Measurements from ENCODE around the gene KCNK16.

Gene KCNK16

DNA sequence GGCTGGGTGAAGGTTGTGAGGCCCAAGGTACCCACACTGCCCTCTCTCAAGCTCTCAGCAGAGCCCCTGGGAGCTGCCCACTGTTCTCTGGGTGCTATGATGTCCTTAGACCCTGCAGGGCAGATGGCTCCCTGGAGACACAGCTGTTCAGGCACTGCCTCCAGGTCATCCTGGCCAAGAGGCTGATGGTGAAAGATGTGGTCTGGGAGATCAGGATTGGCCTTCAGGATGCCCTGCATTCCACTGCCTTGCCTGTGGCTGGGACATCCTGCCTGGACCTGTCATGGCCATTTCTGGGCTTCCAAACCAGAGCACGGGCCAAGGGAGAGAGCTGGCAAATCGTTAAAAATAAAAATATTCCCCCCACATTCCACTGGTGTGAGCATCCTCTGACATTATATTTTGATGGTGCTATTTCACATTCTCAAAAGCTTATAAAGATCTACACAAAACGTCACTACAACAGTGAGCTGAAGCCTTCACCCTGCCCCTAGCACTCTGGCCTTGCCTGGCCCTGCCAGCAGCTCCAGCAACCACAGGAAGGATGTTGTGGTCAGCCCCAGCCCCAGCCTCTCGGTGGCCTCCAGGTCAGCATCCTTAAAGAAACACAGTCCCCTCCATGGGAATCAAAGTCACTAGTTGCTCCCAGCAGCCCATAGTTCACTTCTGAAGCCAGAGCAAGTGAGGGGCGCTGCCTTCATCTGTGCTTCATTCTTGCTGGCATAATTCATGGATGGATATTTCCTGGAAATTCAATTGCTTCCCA, 13.5 kb upstream of the KCNK16 start:
- no peak for DNase-seq (ENCODE audit: low read depth)
- H3K4me3 ChIP-seq (ENCODE audit: control insufficient read depth, low read depth, low read length), result no peak overlapping the region
- TF ChIP-seq, protein P1, sequence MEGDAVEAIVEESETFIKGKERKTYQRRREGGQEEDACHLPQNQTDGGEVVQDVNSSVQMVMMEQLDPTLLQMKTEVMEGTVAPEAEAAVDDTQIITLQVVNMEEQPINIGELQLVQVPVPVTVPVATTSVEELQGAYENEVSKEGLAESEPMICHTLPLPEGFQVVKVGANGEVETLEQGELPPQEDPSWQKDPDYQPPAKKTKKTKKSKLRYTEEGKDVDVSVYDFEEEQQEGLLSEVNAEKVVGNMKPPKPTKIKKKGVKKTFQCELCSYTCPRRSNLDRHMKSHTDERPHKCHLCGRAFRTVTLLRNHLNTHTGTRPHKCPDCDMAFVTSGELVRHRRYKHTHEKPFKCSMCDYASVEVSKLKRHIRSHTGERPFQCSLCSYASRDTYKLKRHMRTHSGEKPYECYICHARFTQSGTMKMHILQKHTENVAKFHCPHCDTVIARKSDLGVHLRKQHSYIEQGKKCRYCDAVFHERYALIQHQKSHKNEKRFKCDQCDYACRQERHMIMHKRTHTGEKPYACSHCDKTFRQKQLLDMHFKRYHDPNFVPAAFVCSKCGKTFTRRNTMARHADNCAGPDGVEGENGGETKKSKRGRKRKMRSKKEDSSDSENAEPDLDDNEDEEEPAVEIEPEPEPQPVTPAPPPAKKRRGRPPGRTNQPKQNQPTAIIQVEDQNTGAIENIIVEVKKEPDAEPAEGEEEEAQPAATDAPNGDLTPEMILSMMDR (IDR thresholded peaks at IDR 0.05; ENCODE audit: control insufficient read depth, insufficient read depth, low read depth, low read length, missing control alignments), result no peak

DNA sequence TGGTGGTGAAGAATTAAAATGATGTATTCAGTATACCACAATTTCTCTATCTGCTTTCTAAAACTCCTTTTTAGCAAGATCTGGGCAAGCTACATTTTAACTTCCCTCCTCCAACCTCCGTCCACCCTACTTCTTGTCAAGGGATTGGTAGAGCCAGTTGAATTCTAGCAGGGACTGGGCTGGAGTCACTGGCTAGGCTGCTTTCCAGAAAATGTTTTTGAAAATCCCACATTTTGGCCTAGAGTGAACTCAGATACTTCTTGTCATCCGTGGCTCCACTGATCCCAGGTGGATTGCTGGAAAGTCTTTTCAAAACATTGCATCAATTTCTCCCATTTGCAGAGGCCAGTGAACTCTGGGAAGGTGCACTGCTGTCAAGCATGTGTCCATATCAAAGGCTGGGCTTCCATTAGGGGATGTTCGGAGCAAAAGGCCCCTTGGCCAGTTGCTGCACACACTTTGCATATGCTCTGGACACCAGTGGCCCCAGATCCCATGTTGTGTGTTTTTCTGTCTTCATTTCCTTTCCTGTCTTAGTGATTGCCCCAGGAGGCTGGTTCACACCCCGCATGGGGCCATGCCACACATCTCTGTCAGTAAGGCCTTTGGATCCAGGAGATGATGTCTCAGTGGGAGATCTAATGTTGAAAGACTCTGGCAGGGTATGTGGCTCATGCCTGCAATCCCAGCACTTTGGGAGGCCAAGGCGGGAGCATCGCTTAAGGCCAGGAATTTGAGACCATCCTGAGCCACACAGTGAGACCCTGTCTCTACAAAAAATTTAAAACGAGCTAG, 11.3 kb upstream of the KCNK16 start:
- no peak for DNase-seq (ENCODE audit: low read depth)
- no peak overlapping the region for H3K4me3 ChIP-seq (ENCODE audit: control insufficient read depth, low read depth, low read length)

DNA sequence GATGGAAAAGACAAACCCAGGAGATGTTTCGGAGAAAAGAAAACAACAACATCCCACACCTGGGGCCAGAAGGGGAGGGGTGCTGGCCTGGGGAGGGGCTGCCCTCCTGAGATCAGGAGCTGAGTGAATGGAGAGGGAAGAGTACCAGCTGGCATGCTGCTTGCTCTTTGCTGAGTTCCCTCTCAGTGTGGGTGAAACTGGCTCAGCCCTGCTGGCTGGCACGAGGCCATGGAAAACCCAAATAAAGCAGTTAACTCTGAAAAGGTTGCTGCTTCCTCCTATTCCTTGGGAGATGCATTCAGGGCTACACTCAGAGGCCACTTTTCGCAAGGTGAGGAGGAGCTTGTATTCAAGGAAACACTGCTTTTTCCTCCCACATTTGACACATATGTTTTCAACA, 8.0 kb upstream of the KCNK16 start:
- TF ChIP-seq, protein P1 (IDR thresholded peaks at IDR 0.05; ENCODE audit: control insufficient read depth, insufficient read depth, low read depth, low read length, missing control alignments), result no peak
- DNase-seq (ENCODE audit: low read depth), result no peak
- no peak overlapping the region for H3K4me3 ChIP-seq (ENCODE audit: control insufficient read depth, low read depth, low read length)

More for the DNA sequence above, 11.3 kb upstream of the KCNK16 start:
- TF ChIP-seq, protein P1 (IDR thresholded peaks at IDR 0.05; ENCODE audit: control insufficient read depth, insufficient read depth, low read depth, low read length, missing control alignments), result no peak

DNA sequence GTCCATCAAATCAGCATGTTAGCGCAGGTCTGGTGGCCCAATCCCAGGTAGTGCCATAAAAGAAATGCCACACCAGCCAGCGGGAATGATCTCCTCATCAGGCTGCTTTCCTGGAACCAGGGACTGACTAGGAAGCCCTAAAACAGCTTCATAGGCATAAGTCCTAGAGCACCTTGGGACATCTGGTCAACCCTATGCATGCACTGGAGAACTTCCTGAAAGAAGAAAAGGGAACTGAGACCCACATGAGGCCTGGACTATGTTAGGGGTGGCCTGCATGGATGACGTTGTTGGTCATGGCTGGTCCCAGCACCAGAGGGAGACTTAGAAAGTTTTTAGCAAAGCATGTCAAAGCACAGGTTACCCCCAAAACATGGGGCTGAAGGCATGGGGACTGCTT, 7.6 kb upstream of the KCNK16 start:
- no peak overlapping the region for H3K4me3 ChIP-seq (ENCODE audit: control insufficient read depth, low read depth, low read length)
- TF ChIP-seq, protein P1 (IDR thresholded peaks at IDR 0.05; ENCODE audit: control insufficient read depth, insufficient read depth, low read depth, low read length, missing control alignments), result no peak
- DNase-seq (ENCODE audit: low read depth), result no peak

DNA sequence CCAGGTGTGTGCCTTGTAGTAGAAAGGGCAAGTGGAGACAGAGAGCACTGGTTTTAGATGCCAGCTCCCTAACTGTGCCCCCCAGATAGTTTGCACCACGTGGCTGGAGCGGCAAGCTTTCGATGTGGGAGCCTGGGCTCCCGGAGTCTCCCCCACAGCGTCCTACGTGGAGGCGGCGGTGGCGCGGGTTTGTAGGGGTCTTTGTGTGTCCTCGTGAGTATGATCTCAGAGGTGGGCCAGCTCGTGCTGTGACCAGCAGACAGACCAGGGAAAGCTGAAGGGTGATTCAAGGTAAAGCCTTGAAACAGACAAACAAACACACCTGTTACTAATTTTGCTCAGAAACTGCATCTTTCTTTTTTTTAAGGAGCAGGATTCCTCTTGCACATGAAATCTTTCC, 5.6 kb upstream of the KCNK16 start:
- no peak for DNase-seq (ENCODE audit: low read depth)
- no peak overlapping the region for H3K4me3 ChIP-seq (ENCODE audit: control insufficient read depth, low read depth, low read length)
- TF ChIP-seq, protein P1 (IDR thresholded peaks at IDR 0.05; ENCODE audit: control insufficient read depth, insufficient read depth, low read depth, low read length, missing control alignments), result no peak

DNA sequence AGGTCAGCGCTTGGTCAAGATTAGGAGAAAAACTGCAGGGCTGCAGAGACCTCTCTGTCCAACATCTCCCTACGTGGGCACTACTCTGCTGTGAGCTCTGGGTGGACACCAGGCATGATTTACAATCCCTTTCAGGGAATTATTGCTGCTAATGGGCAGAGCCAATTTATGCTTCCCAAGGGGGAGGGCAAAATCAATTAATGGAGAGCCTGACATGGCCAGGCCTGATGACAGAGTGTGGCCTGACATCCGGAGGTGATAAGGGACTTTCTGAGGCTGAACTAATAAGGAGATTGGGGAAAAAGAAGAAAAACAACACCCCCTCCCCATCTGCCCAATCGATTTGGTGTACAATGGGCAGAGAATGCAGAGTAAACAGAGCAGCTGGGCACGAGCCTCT, 5.0 kb upstream of the KCNK16 start:
- no peak for DNase-seq (ENCODE audit: low read depth)
- H3K4me3 ChIP-seq (ENCODE audit: control insufficient read depth, low read depth, low read length), result no peak overlapping the region
- TF ChIP-seq, protein P1 (IDR thresholded peaks at IDR 0.05; ENCODE audit: control insufficient read depth, insufficient read depth, low read depth, low read length, missing control alignments), result no peak
